HEK293T (cell line): ENCODE results near the gene RPS21.

Experiments used
- CTCF ChIA-PET: fragments of 350-600 bp; formaldehyde crosslinking; extraction: SDS; loops from one replicate; lab custom pipeline; 2021; ENCODE audit warnings: antibody characterized with exemption, inconsistent platforms; lab: Yijun Ruan, JAX
- POLR2A ChIA-PET: fragments of 350-600 bp; formaldehyde crosslinking; extraction: SDS; loops from one replicate; lab custom pipeline; 2020; ENCODE audit warnings: antibody characterized with exemption, inconsistent platforms; lab: Yijun Ruan, JAX
- DNase-seq: peaks from one replicate; pipeline ENCODE4 v3.0.0; 2012; ENCODE audit warnings: mixed read lengths; ENCODE audit errors: extremely low spot score
- ARNT ChIP-seq: fragments of 450-650 bp; IDR thresholded peaks from 2 replicates; pipeline ENCODE4 v1.6.1; 2017; ENCODE audit warnings: mild to moderate bottlenecking
- BHLHE40 ChIP-seq: fragments of 450-650 bp; IDR thresholded peaks from 2 replicates; pipeline ENCODE4 v1.6.1; 2016; ENCODE audit warnings: mild to moderate bottlenecking, moderate library complexity, borderline replicate concordance
- CTBP1 ChIP-seq: fragments of 450-650 bp; IDR thresholded peaks from 2 replicates; pipeline ENCODE4 v1.6.1; 2016; ENCODE audit warnings: borderline replicate concordance
- ELF4 ChIP-seq: fragments of 450-650 bp; IDR thresholded peaks from 2 replicates; pipeline ENCODE4 v1.6.1; 2017; ENCODE audit warnings: antibody characterized with exemption
- FOXA1 ChIP-seq: fragments of 450-650 bp; IDR thresholded peaks from 2 replicates; pipeline ENCODE4 v1.6.1; 2016; ENCODE audit warnings: mild to moderate bottlenecking
- FOXK2 ChIP-seq: fragments of 450-650 bp; IDR thresholded peaks from 2 replicates; pipeline ENCODE4 v1.6.1; 2016; ENCODE audit warnings: mild to moderate bottlenecking
- FOXM1 ChIP-seq: fragments of 450-650 bp; IDR thresholded peaks from 2 replicates; pipeline ENCODE4 v1.6.1; 2017; ENCODE audit warnings: mild to moderate bottlenecking, borderline replicate concordance
- HDGF ChIP-seq: fragments of 450-650 bp; IDR thresholded peaks from 2 replicates; pipeline ENCODE4 v1.6.1; 2017; ENCODE audit warnings: antibody characterized with exemption, borderline replicate concordance
- L3MBTL2 ChIP-seq: fragments of 450-650 bp; conservative IDR thresholded peaks from 2 replicates; pipeline ENCODE4 v1.6.1; 2016; ENCODE audit warnings: mild to moderate bottlenecking
- LEF1 ChIP-seq: fragments of 450-650 bp; IDR thresholded peaks from 2 replicates; pipeline ENCODE4 v1.6.1; 2017; ENCODE audit warnings: mild to moderate bottlenecking, borderline replicate concordance
- NFRKB ChIP-seq: fragments of 450-650 bp; IDR thresholded peaks from 2 replicates; pipeline ENCODE4 v1.6.1; 2016; ENCODE audit warnings: mild to moderate bottlenecking, moderate library complexity
- PKNOX1 ChIP-seq: fragments of 450-650 bp; IDR thresholded peaks from 2 replicates; pipeline ENCODE4 v1.6.1; 2016
- SP1 ChIP-seq: fragments of 450-650 bp; IDR thresholded peaks from 2 replicates; pipeline ENCODE4 v1.6.1; 2017
- SUZ12 ChIP-seq: fragments of 450-650 bp; IDR thresholded peaks from 2 replicates; pipeline ENCODE4 v1.6.1; 2016; ENCODE audit warnings: mild to moderate bottlenecking
- TARDBP ChIP-seq: fragments of 450-650 bp; IDR thresholded peaks from 2 replicates; pipeline ENCODE4 v1.6.1; 2016
- ZNF384 ChIP-seq: fragments of 450-650 bp; IDR thresholded peaks from 2 replicates; pipeline ENCODE4 v1.6.1; 2016

RPS21 gene

GRCh38 chr20:62428002-62428372 lies 41.1 kb downstream of the RPS21 start:
- DNase-seq: no peak
- POLR2A ChIA-PET: interaction anchor here (0.8 kb wide), 1 partner anchor 362 kb away, joined by 3 read pairs; no protein-coding TSS in a partner anchor
- no peak for TF ChIP-seq NFRKB
- no peak for TF ChIP-seq ZNF384
- TF ChIP-seq SP1: no peak
- no peak for TF ChIP-seq FOXK2
- TF ChIP-seq BHLHE40: no peak
- TF ChIP-seq CTBP1: no peak
- TF ChIP-seq SUZ12: no peak
- TF ChIP-seq HDGF: no peak
- no peak for TF ChIP-seq TARDBP
- TF ChIP-seq FOXA1: no peak
- TF ChIP-seq ARNT: no peak
- no peak for TF ChIP-seq ELF4
- CTCF ChIA-PET: no interaction called here

GRCh38 chr20:62428396-62429295 lies 41.7 kb downstream of the RPS21 start:
- ChIA-PET CTCF (interaction anchor here (0.8 kb wide), 1 partner anchor 63 kb away, joined by 3 read pairs; no protein-coding TSS in a partner anchor), POLR2A (interaction anchor here (0.8 kb wide), 1 partner anchor 362 kb away, joined by 3 read pairs; no protein-coding TSS in a partner anchor)
- no peak for DNase-seq
- no peak for TF ChIP-seq NFRKB
- TF ChIP-seq BHLHE40: no peak
- no peak for TF ChIP-seq HDGF
- no peak for TF ChIP-seq CTBP1
- TF ChIP-seq SUZ12: no peak
- TF ChIP-seq SP1: no peak
- TF ChIP-seq FOXA1: no peak
- TF ChIP-seq FOXM1: no peak
- no peak for TF ChIP-seq ARNT
- TF ChIP-seq L3MBTL2: no peak
- no peak for TF ChIP-seq LEF1
- no peak for TF ChIP-seq ZNF384
- TF ChIP-seq TARDBP: no peak
- TF ChIP-seq FOXK2: no peak
- TF ChIP-seq PKNOX1: no peak

GRCh38 chr20:62429455-62430310 lies 42.8 kb downstream of the RPS21 start:
- TF ChIP-seq NFRKB (no peak), CTBP1 (no peak), FOXK2 (no peak), PKNOX1 (no peak), ELF4 (no peak), FOXA1 (no peak), HDGF (no peak), SP1 (no peak), ARNT (no peak), SUZ12 (no peak), LEF1 (no peak)
- POLR2A ChIA-PET: no interaction called here

GRCh38 chr20:62430311-62430853 lies 43.5 kb downstream of the RPS21 start:
- ChIA-PET POLR2A (no interaction called here), CTCF (no interaction called here)
- TF ChIP-seq FOXK2: no peak
- TF ChIP-seq HDGF: no peak
- no peak for TF ChIP-seq ELF4
- TF ChIP-seq LEF1: no peak
- no peak for TF ChIP-seq SUZ12
- TF ChIP-seq BHLHE40: no peak
- TF ChIP-seq NFRKB: no peak
- TF ChIP-seq L3MBTL2: no peak
- DNase-seq: no peak

More at GRCh38 chr20:62429455-62430310, 42.8 kb downstream of the RPS21 start:
- CTCF ChIA-PET: no interaction called here
- no peak for DNase-seq

- DNase-seq: no peak
- ChIA-PET POLR2A (no interaction called here), CTCF (no interaction called here)
- TF ChIP-seq ELF4 (no peak), NFRKB (no peak), LEF1 (no peak), L3MBTL2 (no peak), ZNF384 (no peak), BHLHE40 (no peak), SP1 (no peak), ARNT (no peak), SUZ12 (no peak), HDGF (no peak), PKNOX1 (no peak), FOXK2 (no peak), FOXA1 (no peak), CTBP1 (no peak), FOXM1 (no peak), TARDBP (no peak)
Measured at GRCh38 chr20:62430866-62431447, 44.1 kb downstream of the RPS21 start.
